ENCODE measurements around the gene UBASH3B.

- no peak for TF ChIP-seq CTCF (conservative IDR thresholded peaks at IDR 0.05; ENCODE audit: low read length)
- TF ChIP-seq EZH2phosphoT487 (IDR thresholded peaks at IDR 0.05; ENCODE audit: borderline replicate concordance, low read depth, low read length) = no peak
These were observed 157.1 kb downstream of the UBASH3B start for GRCh38 chr11:122812638-122813037.

All from OCI-LY7 (cell line).